ENCODE results near the gene EHD3. TPM values are rescaled to one million over a fixed set of nuclear protein-coding genes. Genes with fewer than 3 reads are reported as not detected.

Gene EHD3
- total RNA-seq, 4 donors from 2014 or later, result 0.88 to 20.6 (median 2.1) TPM

DNA sequence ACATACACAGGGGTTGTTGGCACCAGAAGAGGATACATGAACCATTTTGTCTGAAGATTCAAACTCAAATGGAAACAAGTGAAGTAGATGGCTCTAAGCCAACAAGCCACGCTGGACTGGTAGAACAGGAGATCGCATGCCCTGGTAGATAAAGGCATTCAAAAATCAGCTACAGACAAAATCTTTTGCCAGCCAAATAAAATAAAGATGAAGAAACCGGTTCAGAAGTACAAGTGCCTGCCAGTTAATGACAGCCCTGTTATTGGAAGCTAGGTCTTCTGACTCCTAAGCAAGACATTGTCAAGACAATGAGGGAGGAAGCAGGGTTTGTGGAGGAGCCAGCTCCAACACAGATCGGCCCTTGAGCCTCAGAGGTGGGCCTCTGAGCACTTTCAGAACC lies 52.3 kb downstream of the EHD3 start:
- Histone ChIP-seq H3K4me1 (no peaks in the 10 kb centered on the region), H3K36me3 (no peaks in the 10 kb centered on the region), H3K9me3 (no peaks in the 10 kb centered on the region), H3K4me3 (no peak overlapping the region), H3K27ac (no peak overlapping the region), H3K27me3 (no peaks in the 10 kb centered on the region)
- no peak for DNase-seq
- TF ChIP-seq, protein P1, sequence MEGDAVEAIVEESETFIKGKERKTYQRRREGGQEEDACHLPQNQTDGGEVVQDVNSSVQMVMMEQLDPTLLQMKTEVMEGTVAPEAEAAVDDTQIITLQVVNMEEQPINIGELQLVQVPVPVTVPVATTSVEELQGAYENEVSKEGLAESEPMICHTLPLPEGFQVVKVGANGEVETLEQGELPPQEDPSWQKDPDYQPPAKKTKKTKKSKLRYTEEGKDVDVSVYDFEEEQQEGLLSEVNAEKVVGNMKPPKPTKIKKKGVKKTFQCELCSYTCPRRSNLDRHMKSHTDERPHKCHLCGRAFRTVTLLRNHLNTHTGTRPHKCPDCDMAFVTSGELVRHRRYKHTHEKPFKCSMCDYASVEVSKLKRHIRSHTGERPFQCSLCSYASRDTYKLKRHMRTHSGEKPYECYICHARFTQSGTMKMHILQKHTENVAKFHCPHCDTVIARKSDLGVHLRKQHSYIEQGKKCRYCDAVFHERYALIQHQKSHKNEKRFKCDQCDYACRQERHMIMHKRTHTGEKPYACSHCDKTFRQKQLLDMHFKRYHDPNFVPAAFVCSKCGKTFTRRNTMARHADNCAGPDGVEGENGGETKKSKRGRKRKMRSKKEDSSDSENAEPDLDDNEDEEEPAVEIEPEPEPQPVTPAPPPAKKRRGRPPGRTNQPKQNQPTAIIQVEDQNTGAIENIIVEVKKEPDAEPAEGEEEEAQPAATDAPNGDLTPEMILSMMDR (IDR thresholded peaks at IDR 0.05), result no peak
- no peak for TF ChIP-seq POLR2A (IDR thresholded peaks at IDR 0.05)

DNA sequence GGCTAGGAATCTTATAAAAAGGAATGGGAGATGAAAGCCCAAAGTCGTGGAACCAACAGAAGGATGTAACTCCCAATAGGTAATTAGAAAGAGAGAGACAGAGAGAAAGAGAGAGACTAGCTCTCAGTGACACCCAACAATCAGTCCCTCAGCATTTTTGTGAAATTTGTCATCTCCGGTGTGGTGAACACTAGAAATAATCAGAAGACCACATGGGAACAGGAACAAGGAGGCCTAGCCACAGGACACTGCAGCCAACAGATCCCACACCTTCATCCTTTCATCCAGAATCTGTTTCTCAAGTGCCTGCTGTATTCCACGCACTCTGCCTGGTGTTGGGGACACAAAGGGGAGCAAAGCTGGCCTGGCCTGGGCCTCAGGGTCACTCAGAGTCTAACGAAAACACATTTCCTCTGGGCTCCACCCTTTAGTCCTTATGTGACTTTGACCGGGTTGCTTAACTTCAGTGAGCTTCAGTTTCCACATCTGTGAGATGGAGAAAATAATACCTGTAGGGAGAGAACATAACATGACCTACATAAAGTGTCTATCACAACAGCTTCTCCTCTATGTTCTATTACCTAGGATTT lies 53.1 kb downstream of the EHD3 start:
- no peaks in the 10 kb centered on the region for H3K4me1 ChIP-seq
- no peak overlapping the region for H3K27ac ChIP-seq
- H3K27me3 ChIP-seq, result no peaks in the 10 kb centered on the region
- no peak for DNase-seq
- no peak overlapping the region for H3K4me3 ChIP-seq
- TF ChIP-seq, protein P1 (IDR thresholded peaks at IDR 0.05), result no peak
- no peak for TF ChIP-seq POLR2A (IDR thresholded peaks at IDR 0.05)
- no peaks in the 10 kb centered on the region for H3K36me3 ChIP-seq
- no peaks in the 10 kb centered on the region for H3K9me3 ChIP-seq

DNA sequence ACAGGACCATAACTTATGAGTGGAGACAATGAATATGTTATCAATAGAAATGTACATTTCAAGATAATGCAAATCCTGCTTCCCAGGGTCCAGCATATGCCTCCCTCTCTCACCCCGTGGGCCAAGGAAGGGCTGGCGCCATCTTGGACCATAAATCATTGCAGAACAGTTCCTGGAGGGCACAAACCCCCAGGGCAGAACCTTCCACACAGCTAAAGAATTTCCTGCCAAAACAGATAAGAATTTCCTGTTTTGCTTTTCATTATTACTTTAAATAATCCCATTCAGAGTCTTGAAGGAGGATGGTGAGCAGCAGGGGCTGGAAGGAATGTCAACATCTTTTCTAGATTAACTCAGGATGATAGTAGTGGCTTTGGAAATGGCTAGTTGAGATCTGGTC lies 53.7 kb downstream of the EHD3 start:
- Histone ChIP-seq H3K27me3 (no peaks in the 10 kb centered on the region), H3K4me3 (no peak overlapping the region), H3K9me3 (no peaks in the 10 kb centered on the region), H3K4me1 (no peaks in the 10 kb centered on the region), H3K27ac (no peak overlapping the region), H3K36me3 (no peaks in the 10 kb centered on the region)
- no peak for DNase-seq
- TF ChIP-seq, protein P1 (IDR thresholded peaks at IDR 0.05), result no peak
- TF ChIP-seq POLR2A (IDR thresholded peaks at IDR 0.05), result no peak

DNA sequence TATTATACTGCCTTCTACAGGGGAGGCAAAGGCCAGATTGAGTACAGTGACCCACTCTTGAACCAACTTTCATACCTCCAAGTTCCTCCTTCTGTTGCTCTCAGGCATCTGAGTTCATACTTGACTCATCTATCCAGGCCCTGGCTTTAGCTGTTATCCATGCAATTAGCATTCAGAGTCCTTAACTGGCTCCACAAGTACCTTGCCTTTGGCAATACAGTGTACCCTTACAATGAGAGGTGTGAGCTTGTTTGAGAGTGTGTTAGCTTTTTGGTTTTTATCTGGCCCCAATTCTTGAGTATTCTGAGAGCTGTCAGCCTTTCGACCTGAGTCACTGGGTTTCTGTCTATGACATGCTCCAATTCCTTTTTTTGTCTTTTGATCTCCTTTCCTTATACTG lies 60.2 kb downstream of the EHD3 start:
- Histone ChIP-seq H3K27ac (no peak overlapping the region), H3K4me3 (no peak overlapping the region), H3K27me3 (no peaks in the 10 kb centered on the region), H3K36me3 (no peaks in the 10 kb centered on the region), H3K4me1 (no peaks in the 10 kb centered on the region), H3K9me3 (no peaks in the 10 kb centered on the region)
- TF ChIP-seq, protein P1 (IDR thresholded peaks at IDR 0.05), result no peak
- TF ChIP-seq POLR2A (IDR thresholded peaks at IDR 0.05), result no peak
- no peak for DNase-seq

DNA sequence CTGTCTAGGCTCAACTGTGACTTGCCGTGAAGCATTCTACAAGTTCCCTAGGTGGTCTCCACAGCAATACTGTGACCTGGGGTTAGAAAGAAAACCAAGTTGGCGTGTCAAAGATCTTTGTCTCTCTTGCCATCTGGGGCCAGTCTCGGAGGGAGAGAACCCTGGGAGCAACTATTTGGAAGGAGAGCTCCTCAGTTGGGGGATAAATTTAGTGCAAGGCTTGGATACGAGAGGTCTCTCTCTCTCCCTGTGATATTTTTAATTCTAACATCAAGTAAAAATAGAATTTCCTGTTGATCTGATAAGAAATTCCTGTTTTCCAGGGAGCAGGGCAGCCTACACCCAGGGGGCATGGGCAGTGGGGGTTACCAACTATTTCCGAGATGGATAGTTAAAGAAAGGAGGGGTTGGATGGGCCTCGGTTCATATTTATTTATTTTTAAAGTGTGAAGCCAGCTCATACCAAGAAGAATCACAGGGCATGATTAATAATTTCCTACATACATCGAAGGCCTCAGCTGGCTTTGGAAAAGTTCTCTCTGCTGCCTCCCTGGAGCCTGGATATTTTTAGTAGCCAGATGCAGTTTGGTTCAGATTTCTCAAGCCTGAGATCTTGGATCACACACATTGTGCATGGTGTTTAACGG lies 62.8 kb downstream of the EHD3 start:
- Histone ChIP-seq H3K4me1 (no peaks in the 10 kb centered on the region), H3K36me3 (no peaks in the 10 kb centered on the region), H3K9me3 (no peaks in the 10 kb centered on the region), H3K27ac (no peak overlapping the region), H3K4me3 (no peak overlapping the region), H3K27me3 (no peaks in the 10 kb centered on the region)
- TF ChIP-seq, protein P1 (IDR thresholded peaks at IDR 0.05), result no peak
- TF ChIP-seq POLR2A (IDR thresholded peaks at IDR 0.05), result no peak
- DNase-seq, result no peak

Data from Peyer's patch (tissue), 4 donors.